Measurements from ENCODE around the gene GPR87. TPM values are rescaled to one million over a fixed set of nuclear protein-coding genes. Genes with fewer than 3 reads are reported as not detected.

GPR87 gene
- total RNA-seq, 1 experiment from 2014 or later = not detected

DNA sequence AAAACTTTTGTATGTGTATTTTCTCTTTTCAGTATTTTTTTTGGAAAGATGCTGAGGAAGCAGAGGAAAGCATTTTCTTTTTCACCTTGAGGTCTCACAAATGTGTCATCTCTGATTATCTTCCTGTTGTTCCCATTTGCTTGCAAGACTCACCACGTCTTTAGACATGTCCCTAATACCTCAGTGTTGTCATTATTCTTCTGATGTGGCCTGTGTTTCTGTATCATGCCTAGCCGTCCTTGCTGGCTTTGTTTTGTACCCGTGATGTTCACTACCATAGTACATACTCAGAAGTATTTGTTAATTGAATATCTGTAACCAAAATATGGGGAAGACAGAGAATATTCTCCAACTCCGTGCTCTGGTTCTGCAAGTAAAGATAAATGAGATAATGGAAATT is 33.2 kb downstream of the GPR87 start:
- Mint-ChIP-seq H3K27me3 (ENCODE audit: low read depth) (no peaks in the 10 kb centered on the region), H3K9me3 (no peaks in the 10 kb centered on the region), H3K4me3 (no peak overlapping the region), H3K36me3 (no peaks in the 10 kb centered on the region), H3K4me1 (peaks cover 5% of the 10 kb centered on the region), H3K27ac (no peak overlapping the region)
- DNase-seq (ENCODE audit: low spot score) (no peak), ATAC-seq (no peak)
- ChIA-PET CTCF (no interaction called here), POLR2A (no interaction called here)
- TF ChIP-seq ZNF425 (CRISPR knock-in tag; conservative IDR thresholded peaks at IDR 0.05) (no peak), TP53 (CRISPR knock-in tag; IDR thresholded peaks at IDR 0.05) (no peak), GRHL2 (CRISPR knock-in tag; IDR thresholded peaks at IDR 0.05; ENCODE audit: insufficient replicate concordance, severe bottlenecking) (no peak), ZNF317 (CRISPR knock-in tag; IDR thresholded peaks at IDR 0.05; ENCODE audit: borderline replicate concordance, low read depth) (no peak), NFATC4 (CRISPR knock-in tag; IDR thresholded peaks at IDR 0.05) (no peak), JUN (CRISPR knock-in tag; IDR thresholded peaks at IDR 0.05) (no peak), RORB (CRISPR knock-in tag; IDR thresholded peaks at IDR 0.05) (no peak), E2F1 (CRISPR knock-in tag; IDR thresholded peaks at IDR 0.05) (no peak), NR3C1 (CRISPR knock-in tag; conservative IDR thresholded peaks at IDR 0.05; ENCODE audit: low read depth) (no peak), EMX1 (CRISPR knock-in tag; IDR thresholded peaks at IDR 0.05) (no peak), SP1 (CRISPR knock-in tag; conservative IDR thresholded peaks at IDR 0.05) (no peak), NR2C2 (CRISPR knock-in tag; IDR thresholded peaks at IDR 0.05) (no peak), MYBL2 (CRISPR knock-in tag; IDR thresholded peaks at IDR 0.05) (no peak), KAT7 (CRISPR knock-in tag; IDR thresholded peaks at IDR 0.05; ENCODE audit: borderline replicate concordance) (no peak), GTF2I (CRISPR knock-in tag; conservative IDR thresholded peaks at IDR 0.05) (no peak), E2F4 (CRISPR knock-in tag; IDR thresholded peaks at IDR 0.05; ENCODE audit: borderline replicate concordance, low read depth) (no peak), ARID4B (CRISPR knock-in tag; IDR thresholded peaks at IDR 0.05; ENCODE audit: borderline replicate concordance) (no peak)
- TF ChIP-seq, protein P1, sequence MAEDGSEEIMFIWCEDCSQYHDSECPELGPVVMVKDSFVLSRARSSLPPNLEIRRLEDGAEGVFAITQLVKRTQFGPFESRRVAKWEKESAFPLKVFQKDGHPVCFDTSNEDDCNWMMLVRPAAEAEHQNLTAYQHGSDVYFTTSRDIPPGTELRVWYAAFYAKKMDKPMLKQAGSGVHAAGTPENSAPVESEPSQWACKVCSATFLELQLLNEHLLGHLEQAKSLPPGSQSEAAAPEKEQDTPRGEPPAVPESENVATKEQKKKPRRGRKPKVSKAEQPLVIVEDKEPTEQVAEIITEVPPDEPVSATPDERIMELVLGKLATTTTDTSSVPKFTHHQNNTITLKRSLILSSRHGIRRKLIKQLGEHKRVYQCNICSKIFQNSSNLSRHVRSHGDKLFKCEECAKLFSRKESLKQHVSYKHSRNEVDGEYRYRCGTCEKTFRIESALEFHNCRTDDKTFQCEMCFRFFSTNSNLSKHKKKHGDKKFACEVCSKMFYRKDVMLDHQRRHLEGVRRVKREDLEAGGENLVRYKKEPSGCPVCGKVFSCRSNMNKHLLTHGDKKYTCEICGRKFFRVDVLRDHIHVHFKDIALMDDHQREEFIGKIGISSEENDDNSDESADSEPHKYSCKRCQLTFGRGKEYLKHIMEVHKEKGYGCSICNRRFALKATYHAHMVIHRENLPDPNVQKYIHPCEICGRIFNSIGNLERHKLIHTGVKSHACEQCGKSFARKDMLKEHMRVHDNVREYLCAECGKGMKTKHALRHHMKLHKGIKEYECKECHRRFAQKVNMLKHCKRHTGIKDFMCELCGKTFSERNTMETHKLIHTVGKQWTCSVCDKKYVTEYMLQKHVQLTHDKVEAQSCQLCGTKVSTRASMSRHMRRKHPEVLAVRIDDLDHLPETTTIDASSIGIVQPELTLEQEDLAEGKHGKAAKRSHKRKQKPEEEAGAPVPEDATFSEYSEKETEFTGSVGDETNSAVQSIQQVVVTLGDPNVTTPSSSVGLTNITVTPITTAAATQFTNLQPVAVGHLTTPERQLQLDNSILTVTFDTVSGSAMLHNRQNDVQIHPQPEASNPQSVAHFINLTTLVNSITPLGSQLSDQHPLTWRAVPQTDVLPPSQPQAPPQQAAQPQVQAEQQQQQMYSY (CRISPR knock-in tag; IDR thresholded peaks at IDR 0.05) = no peak
- TF ChIP-seq, protein P2, sequence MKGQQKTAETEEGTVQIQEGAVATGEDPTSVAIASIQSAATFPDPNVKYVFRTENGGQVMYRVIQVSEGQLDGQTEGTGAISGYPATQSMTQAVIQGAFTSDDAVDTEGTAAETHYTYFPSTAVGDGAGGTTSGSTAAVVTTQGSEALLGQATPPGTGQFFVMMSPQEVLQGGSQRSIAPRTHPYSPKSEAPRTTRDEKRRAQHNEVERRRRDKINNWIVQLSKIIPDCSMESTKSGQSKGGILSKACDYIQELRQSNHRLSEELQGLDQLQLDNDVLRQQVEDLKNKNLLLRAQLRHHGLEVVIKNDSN (CRISPR knock-in tag; IDR thresholded peaks at IDR 0.05) = no peak
